Mucosa of descending colon (tissue), 3 donors: ENCODE results near the gene FAM117A. TPM values are rescaled to one million over a fixed set of nuclear protein-coding genes. Genes with fewer than 3 reads are reported as not detected.
"Not testable (repeated sequence)": the region's sequence is repeated elsewhere in the genome, so short reads cannot be mapped to it uniquely, and the experiment has no call there.

Experiments
- ATAC-seq: fragments of 200-7000 bp; cut with Tn5 transposase; one replicate; pipeline ENCODE4 v1.9.1; 2020; ENCODE audit warnings: mild to moderate bottlenecking, moderate library complexity
- DNase-seq, 3 donors: peaks; one replicate each; pipeline ENCODE4 v3.0.0-alpha.2; 2020
- H3K36me3 ChIP-seq: fragments of 200-600 bp; one replicate; pipeline ENCODE4 v1.8.0; 2021; ENCODE audit warnings: low read depth, mild to moderate bottlenecking
- H3K4me1 ChIP-seq: fragments of 200-600 bp; one replicate; pipeline ENCODE4 v1.8.0; 2021; ENCODE audit warnings: low read depth, mild to moderate bottlenecking
- H3K4me3 ChIP-seq: fragments of 200-600 bp; one replicate; pipeline ENCODE4 v1.8.0; 2021; ENCODE audit warnings: mild to moderate bottlenecking
- H3K9me3 ChIP-seq: fragments of 200-600 bp; one replicate; pipeline ENCODE4 v1.8.0; 2021; ENCODE audit warnings: mild to moderate bottlenecking
- CTCF ChIP-seq: fragments of 200-600 bp; IDR thresholded peaks from one replicate; pipeline ENCODE4 v1.8.0; 2022; ENCODE audit warnings: antibody characterized with exemption, mild to moderate bottlenecking
- intact Hi-C, 2 donors: fragments of 100-400 bp; cut with DNase I in 1 of 2; cut with micrococcal nuclease in 1 of 2; formaldehyde crosslinking; loops; one replicate each; pipeline versions ENCODE4 v1.11.0 to v1.11.1; 2022; cut with DNase I, micrococcal nuclease
- total RNA-seq, 3 donors: library from RNA; stranded (reverse); fragmentation: NEBNext Ultra II Directional in 2 of 3; extraction: Animal tissue kit (Norgen Biotek cat#: 25700) in 2 of 3; gene quantifications; one replicate each; pipeline versions ENCODE4 v1.2.1 to v1.2.4, GENCODE V29; 2021 to 2023
- donor health status: DM: no; HTN: no; CAD: no; lungs with moderate emphysema.
- donor health status: DM: no; HTN: no; CAD: no.
- donor health status: DM: no; HTN: yes; CAD: no.

FAM117A gene
- total RNA-seq, 3 donors from 2014 or later: 6.5 to 22.0 (median 8.8) TPM

GRCh38 chr17:49728425-49728824, 35.5 kb downstream of the FAM117A start:
- TF ChIP-seq CTCF: no peak
- no peak for DNase-seq
- Histone ChIP-seq H3K36me3 (no peaks in the 10 kb centered on the region), H3K9me3 (no peaks in the 10 kb centered on the region), H3K4me3 (no peak overlapping the region), H3K4me1 (peaks cover 12% of the 10 kb centered on the region)
- no peak for ATAC-seq
- intact Hi-C loops: no loop called here

- H3K4me1 ChIP-seq: peaks cover 12% of the 10 kb centered on the region
- H3K36me3 ChIP-seq: no peaks in the 10 kb centered on the region
- intact Hi-C loops: no loop called here
- no peaks in the 10 kb centered on the region for H3K9me3 ChIP-seq
- H3K4me3 ChIP-seq: no peak overlapping the region
- no peak for ATAC-seq
- DNase-seq: no peak
- no peak for TF ChIP-seq CTCF
These were observed 36.6 kb downstream of the FAM117A start for GRCh38 chr17:49727380-49727779.

- H3K9me3 ChIP-seq: no peaks in the 10 kb centered on the region
- H3K36me3 ChIP-seq: no peaks in the 10 kb centered on the region
- ATAC-seq (no peak), DNase-seq (no peak)
- no peak overlapping the region for H3K4me3 ChIP-seq
- intact Hi-C loops: no loop called here
- peaks cover 12% of the 10 kb centered on the region for H3K4me1 ChIP-seq
- TF ChIP-seq CTCF: no peak
These were observed 38.3 kb downstream of the FAM117A start for GRCh38 chr17:49725452-49726130.

- H3K4me3 ChIP-seq, ATAC-seq, DNase-seq, H3K9me3 ChIP-seq, intact Hi-C loops, H3K36me3 ChIP-seq: not testable (repeated sequence)
- H3K4me1 ChIP-seq: peaks cover 12% of the 10 kb centered on the region
These were observed 39.4 kb downstream of the FAM117A start for GRCh38 chr17:49724552-49724951.

- intact Hi-C loops: no loop called here
- ATAC-seq (peak; percentile 31), DNase-seq (peak in 1 of 3 donors; percentile 48)
- TF ChIP-seq CTCF: no peak
- no peak overlapping the region for H3K4me3 ChIP-seq
- H3K36me3 ChIP-seq: no peaks in the 10 kb centered on the region
- no peaks in the 10 kb centered on the region for H3K9me3 ChIP-seq
- peaks cover 12% of the 10 kb centered on the region for H3K4me1 ChIP-seq
These were observed 40.5 kb downstream of the FAM117A start for GRCh38 chr17:49723423-49723822.

- ATAC-seq (no peak), DNase-seq (no peak)
- Histone ChIP-seq H3K4me3 (no peak overlapping the region), H3K36me3 (no peaks in the 10 kb centered on the region), H3K9me3 (no peaks in the 10 kb centered on the region), H3K4me1 (peaks cover 9% of the 10 kb centered on the region)
- intact Hi-C loops: no loop called here
- no peak for TF ChIP-seq CTCF
These were observed 41.9 kb downstream of the FAM117A start for GRCh38 chr17:49722066-49722465.
